H1 (cell line): ENCODE results near the gene APAF1. TPM values are rescaled to one million over a fixed set of nuclear protein-coding genes. Genes with fewer than 3 reads are reported as not detected.

Experiments
- CTCF ChIA-PET: fragments of 300-600 bp; sonication (Branson Sonifier 250); formaldehyde crosslinking; loops from one replicate; lab custom pipeline; 2021; ENCODE audit not compliant: partially characterized antibody; lab: Charles Lee
- POLR2A ChIA-PET: fragments of 300-600 bp; sonication (Branson Sonifier 250); formaldehyde crosslinking; loops from one replicate; lab custom pipeline; 2021; ENCODE audit warnings: inconsistent platforms; ENCODE audit not compliant: partially characterized antibody; lab: Charles Lee
- DNase-seq, 2 experiments: peaks; one replicate each; pipeline versions ENCODE4 v3.0.0 to v3.0.0-alpha.2; 2010 to 2022; ENCODE audit warnings: low spot score in 2 of 2, low read depth in 1 of 2, mixed read lengths in 1 of 2
- FAIRE-seq: peaks from 2 replicates; lab custom pipeline; 2011; peaks lifted over from hg19 to GRCh38; lab: Jason Lieb, UNC
- H2AFZ ChIP-seq: 2 replicates; pipeline ENCODE4 v1.8.1; 2012; ENCODE audit warnings: low read length, inconsistent platforms
- H2AK5ac ChIP-seq: 2 replicates; pipeline ENCODE4 v1.6.1; 2013; ENCODE audit warnings: low read depth, low read length
- H2BK120ac ChIP-seq: replicated peaks from 2 replicates; pipeline ENCODE3; 2013; ENCODE audit warnings: low read depth, low read length, inconsistent platforms
- H2BK12ac ChIP-seq: 2 replicates; pipeline ENCODE4 v1.6.1; 2013; ENCODE audit warnings: low read depth, low read length
- H2BK15ac ChIP-seq: 2 replicates; pipeline ENCODE4 v1.6.1; 2013; ENCODE audit warnings: low read length
- H2BK20ac ChIP-seq: 2 replicates; pipeline ENCODE4 v1.6.1; 2013; ENCODE audit warnings: low read length
- H2BK5ac ChIP-seq: 2 replicates; pipeline ENCODE4 v1.6.1; 2013; ENCODE audit warnings: low read depth, low read length
- H3K14ac ChIP-seq: 2 replicates; pipeline ENCODE4 v1.6.1; 2013; ENCODE audit warnings: inconsistent platforms; ENCODE audit not compliant: insufficient read length
- H3K18ac ChIP-seq: 2 replicates; pipeline ENCODE4 v1.6.1; 2013; ENCODE audit warnings: low read length; ENCODE audit errors: extremely low read depth
- H3K23ac ChIP-seq: 2 replicates; pipeline ENCODE4 v1.6.1; 2013; ENCODE audit warnings: inconsistent platforms; ENCODE audit not compliant: insufficient read length
- H3K23me2 ChIP-seq: 2 replicates; pipeline ENCODE4 v1.6.1; 2013; ENCODE audit warnings: low read depth, low read length
- H3K27ac ChIP-seq: 2 replicates; pipeline ENCODE4 v1.6.1; 2011; ENCODE audit warnings: low read depth, low read length, inconsistent platforms
- H3K27me3 ChIP-seq, 4 experiments: replicated peaks in 1 of 4; 1 replicate in 1 of 4; 2 replicates in 3 of 4; pipeline versions ENCODE4 v1.6.1 to v1.8.1; 2011 to 2013; ENCODE audit warnings: low read length in 3 of 4, mild to moderate bottlenecking in 3 of 4, inconsistent platforms in 2 of 4, mixed read lengths in 2 of 4, moderate library complexity in 1 of 4; ENCODE audit not compliant: control insufficient read depth in 3 of 4, insufficient read depth in 3 of 4; ENCODE audit errors: extremely low read depth in 1 of 4
- H3K36me3 ChIP-seq, 4 experiments: 2 replicates each; pipeline versions ENCODE4 v1.6.1 to v1.8.1; 2011 to 2013; ENCODE audit warnings: mild to moderate bottlenecking in 4 of 4, low read length in 3 of 4, moderate library complexity in 2 of 4, control low read depth in 1 of 4, inconsistent platforms in 1 of 4; ENCODE audit not compliant: insufficient read depth in 4 of 4, control insufficient read depth in 2 of 4
- H3K4ac ChIP-seq: replicated peaks from 2 replicates; pipeline ENCODE3; 2013; ENCODE audit warnings: low read length, low read depth, mixed read lengths, inconsistent platforms; ENCODE audit not compliant: insufficient read length
- H3K4me1 ChIP-seq, 4 experiments: replicated peaks in 1 of 4; 1 replicate in 1 of 4; 2 replicates in 3 of 4; pipeline versions ENCODE4 v1.6.1 to v1.8.1; 2011 to 2013; ENCODE audit warnings: low read length in 3 of 4, inconsistent platforms in 2 of 4, mixed read lengths in 1 of 4; ENCODE audit not compliant: insufficient read depth in 4 of 4, control insufficient read depth in 3 of 4
- H3K4me2 ChIP-seq, 2 experiments: 2 replicates each; pipeline versions ENCODE4 v1.6.1 to v1.8.1; 2011 to 2013; ENCODE audit warnings: low read depth in 2 of 2, low read length in 2 of 2, control low read depth in 1 of 2, inconsistent platforms in 1 of 2, mild to moderate bottlenecking in 1 of 2; ENCODE audit not compliant: insufficient read depth in 1 of 2
- H3K4me3 ChIP-seq, 4 experiments: fragments of 200-600, 300-600 bp in 1 of 4; sonication (generic), shearing (Covaris generic), sonication (Bioruptor Twin) in 1 of 4; 2 replicates each; pipeline versions ENCODE4 v1.5.1 to v1.8.1; 2011 to 2016; ENCODE audit warnings: low read length in 4 of 4, low read depth in 3 of 4, control low read depth in 2 of 4, inconsistent platforms in 2 of 4, mild to moderate bottlenecking in 2 of 4, mixed read lengths in 1 of 4, moderate library complexity in 1 of 4; ENCODE audit not compliant: insufficient read depth in 2 of 4; ENCODE audit errors: extremely low read depth in 1 of 4
- H3K56ac ChIP-seq: replicated peaks from 2 replicates; pipeline ENCODE3; 2013; ENCODE audit warnings: low read depth, mild to moderate bottlenecking, mixed read lengths, low read length, inconsistent platforms; ENCODE audit not compliant: insufficient read length
- H3K79me1 ChIP-seq: 2 replicates; pipeline ENCODE4 v1.6.1; 2013; ENCODE audit warnings: low read depth, low read length, control low read depth
- H3K79me2 ChIP-seq, 2 experiments: 2 replicates each; pipeline versions ENCODE4 v1.6.1 to v1.8.1; 2012 to 2013; ENCODE audit warnings: low read length in 2 of 2, mild to moderate bottlenecking in 2 of 2, inconsistent platforms in 1 of 2; ENCODE audit not compliant: insufficient read depth in 2 of 2, control insufficient read depth in 1 of 2
- H3K9ac ChIP-seq, 4 experiments: replicated peaks in 1 of 4; 1 replicate in 1 of 4; 2 replicates in 3 of 4; pipeline versions ENCODE4 v1.6.1 to v1.8.1; 2011 to 2013; ENCODE audit warnings: low read depth in 3 of 4, low read length in 3 of 4, control low read depth in 2 of 4, mild to moderate bottlenecking in 2 of 4, moderate library complexity in 2 of 4, inconsistent platforms in 1 of 4; ENCODE audit errors: extremely low read depth in 1 of 4
- H3K9me3 ChIP-seq, 2 experiments: 2 replicates each; pipeline versions ENCODE4 v1.6.1 to v1.8.1; 2012 to 2013; ENCODE audit warnings: mild to moderate bottlenecking in 2 of 2, moderate library complexity in 2 of 2, control low read depth in 1 of 2, inconsistent platforms in 1 of 2, low read depth in 1 of 2, low read length in 1 of 2, mixed read lengths in 1 of 2; ENCODE audit not compliant: insufficient read depth in 2 of 2
- H4K20me1 ChIP-seq, 2 experiments: replicated peaks in 1 of 2; 2 replicates each; pipeline versions ENCODE3 to v1.8.1; 2011 to 2013; ENCODE audit warnings: inconsistent platforms in 2 of 2, low read length in 2 of 2, mild to moderate bottlenecking in 1 of 2; ENCODE audit not compliant: insufficient read depth in 2 of 2, control insufficient read depth in 1 of 2
- H4K5ac ChIP-seq: 2 replicates; pipeline ENCODE4 v1.6.1; 2013; ENCODE audit warnings: low read length, low read depth, mixed read lengths, inconsistent platforms; ENCODE audit not compliant: insufficient read length
- H4K8ac ChIP-seq: 2 replicates; pipeline ENCODE4 v1.8.0; 2013; ENCODE audit warnings: mild to moderate bottlenecking, moderate library complexity, low read length, inconsistent platforms; ENCODE audit not compliant: insufficient read depth; ENCODE audit errors: extremely low read depth
- H4K91ac ChIP-seq: replicated peaks from 2 replicates; pipeline ENCODE3; 2013; ENCODE audit warnings: low read length, mixed read lengths, inconsistent platforms; ENCODE audit not compliant: insufficient read length
- EGR1 ChIP-seq: IDR thresholded peaks from 2 replicates; pipeline ENCODE4 v1.6.1; 2011; ENCODE audit warnings: low read depth, low read length, borderline replicate concordance
- EP300 ChIP-seq, 2 experiments: IDR thresholded peaks; 1 replicate in 1 of 2; 2 replicates in 1 of 2; pipeline ENCODE4 v1.6.1; 2011 to 2012; ENCODE audit warnings: low read depth in 2 of 2, low read length in 2 of 2, mild to moderate bottlenecking in 2 of 2, borderline replicate concordance in 1 of 2, inconsistent platforms in 1 of 2, moderate library complexity in 1 of 2
- FOSL1 ChIP-seq: IDR thresholded peaks from 2 replicates; pipeline ENCODE4 v1.6.1; 2011; ENCODE audit warnings: mild to moderate bottlenecking, low read depth, low read length, moderate library complexity; ENCODE audit not compliant: insufficient read depth
- GABPA ChIP-seq: IDR thresholded peaks from 2 replicates; pipeline ENCODE4 v1.6.1; 2011; ENCODE audit warnings: mild to moderate bottlenecking, low read length, moderate library complexity, borderline replicate concordance; ENCODE audit not compliant: insufficient read depth
- KDM5A ChIP-seq: fragments of 200-600 bp; IDR thresholded peaks from 2 replicates; pipeline ENCODE4 v1.7.1; 2012; ENCODE audit warnings: mild to moderate bottlenecking, low read length, inconsistent platforms, mixed read lengths
- MAX ChIP-seq: IDR thresholded peaks from 2 replicates; pipeline ENCODE4 v1.6.1; 2012; ENCODE audit warnings: inconsistent platforms
- NANOG ChIP-seq: IDR thresholded peaks from 2 replicates; pipeline ENCODE4 v1.6.1; 2011; ENCODE audit warnings: low read length, low read depth, mild to moderate bottlenecking, inconsistent platforms; ENCODE audit not compliant: insufficient read depth, poor library complexity, severe bottlenecking
- RXRA ChIP-seq: IDR thresholded peaks from 2 replicates; pipeline ENCODE4 v1.6.1; 2011; ENCODE audit warnings: low read depth, mild to moderate bottlenecking, low read length, moderate library complexity; ENCODE audit not compliant: insufficient read depth
- SAP30 ChIP-seq: fragments of 300-600 bp; sonication (generic); IDR thresholded peaks from 2 replicates; pipeline ENCODE4 v1.7.1; 2012; ENCODE audit warnings: low read length, moderate library complexity, mild to moderate bottlenecking, inconsistent platforms; ENCODE audit not compliant: insufficient read depth, insufficient replicate concordance
- SP1 ChIP-seq: IDR thresholded peaks from 2 replicates; pipeline ENCODE4 v1.6.1; 2011; ENCODE audit warnings: low read depth, low read length
- TAF1 ChIP-seq: IDR thresholded peaks from 2 replicates; pipeline ENCODE4 v1.6.1; 2011; ENCODE audit warnings: mild to moderate bottlenecking, low read depth, low read length
- WGBS, 2 experiments: shearing (Covaris generic) in 1 of 2; methylation state at CpG; one replicate each; pipeline versions ENCODE4 v1.1.6 to v1.1.7; 2013 to 2015; ENCODE audit warnings: low lambda C conversion rate in 2 of 2, mixed read lengths in 2 of 2, inconsistent platforms in 1 of 2, low coverage in 1 of 2, missing lambda C conversion rate in 1 of 2; ENCODE audit not compliant: insufficient replicate concordance in 2 of 2, insufficient coverage in 1 of 2, insufficient read length in 1 of 2; ENCODE audit errors: extremely low coverage in 1 of 2, missing lambda C conversion rate in 1 of 2; 5-methylcytosine and 5-hydroxymethylcytosine counted together
- polyA plus RNA-seq, 7 experiments: library from polyadenylated mRNA; depleted of rRNA in 3 of 7; stranded (reverse) in 5 of 7; unstranded in 2 of 7; fragments of >200 nt in 5 of 7; fragments of 200-250 nt in 2 of 7; gene quantifications; 1 replicate in 5 of 7; 2 replicates in 1 of 7; 4 replicates in 1 of 7; pipeline versions ENCODE4 v1.2.1 to v1.2.3, GENCODE V29; 2011 to 2013; ENCODE audit warnings: missing spikeins in 2 of 7, mixed read lengths in 2 of 7
- total RNA-seq: library from RNA; stranded (reverse); fragmentation: NEBNext Ultra II Directional; extraction: Animal tissue kit (Norgen Biotek cat#: 25700); gene quantifications from 2 replicates; pipeline ENCODE4 v1.2.1, GENCODE V29; 2021

APAF1 gene
- total and polyA plus RNA-seq, 2 of the 8 experiments (the other 6 are each of a cell fraction or from before 2014, with no cell fraction given) = 4.7 to 22.6 TPM

DNA sequence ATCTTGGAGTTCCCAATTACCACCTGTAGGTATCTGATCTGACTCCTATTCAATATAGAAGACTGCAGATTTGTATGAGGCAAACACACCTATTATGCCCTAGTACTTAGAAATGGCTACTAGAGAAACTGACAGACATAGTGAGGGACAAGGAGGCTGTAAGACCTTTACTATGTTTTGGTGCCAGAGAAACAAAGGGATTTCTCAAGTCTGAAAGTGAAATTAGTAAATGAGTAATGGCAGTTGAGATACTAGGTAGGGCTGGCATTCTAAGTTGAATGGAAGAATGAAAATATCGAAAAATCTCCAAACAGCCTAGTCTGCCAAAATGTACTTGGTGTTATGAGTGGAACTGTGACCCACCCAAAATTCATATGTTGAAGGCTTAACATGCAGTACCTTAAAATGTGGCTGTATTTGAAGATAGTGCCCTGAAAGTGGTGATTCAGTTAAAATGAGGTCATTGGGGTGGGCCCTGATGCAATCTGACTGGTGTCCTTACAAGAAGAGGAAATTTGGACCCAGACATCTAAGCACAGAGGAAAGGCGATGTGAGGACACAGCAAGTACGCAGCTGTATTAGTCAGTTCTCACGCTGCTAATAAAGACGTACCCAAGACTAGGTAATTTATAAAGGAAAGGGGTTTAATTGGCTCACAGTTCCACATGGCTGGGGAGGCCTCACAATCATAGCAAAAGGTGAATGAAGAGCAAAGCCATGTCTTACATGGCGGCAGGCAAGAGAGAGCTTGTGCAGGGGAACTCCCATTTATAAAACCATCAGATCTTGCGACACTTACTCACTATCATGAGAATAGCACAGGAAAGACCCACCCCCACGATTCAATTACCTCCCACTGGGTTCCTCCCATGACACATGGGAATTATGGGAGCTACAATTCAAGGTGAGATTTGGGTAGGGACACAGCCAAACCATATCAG, 127.0 kb downstream of the APAF1 start:
- H4K8ac ChIP-seq = no peak overlapping the region
- no peak overlapping the region for H3K56ac ChIP-seq
- 0 out of 4 replicates have a peak, but pooled peaks cover 0 to 6% of the 10 kb centered on the region in 2 experiments for H3K9me3 ChIP-seq
- H2AFZ ChIP-seq = no peak overlapping the region
- no peaks in the 10 kb centered on the region for H3K23me2 ChIP-seq
- no peak overlapping the region for H3K14ac ChIP-seq
- POLR2A ChIA-PET = no interaction called here
- no peak overlapping the region for H3K23ac ChIP-seq
- H2BK20ac ChIP-seq = no peak overlapping the region
- H3K4ac ChIP-seq = no peak overlapping the region
- no peak overlapping the region for H3K4me2 ChIP-seq
- 88% methylated on average over 8 of the region's 8 CpGs; no CpG with 5 or more reads in 1 of the 2 experiments for WGBS, 2 experiments
- no peak overlapping the region for H2AK5ac ChIP-seq
- CTCF ChIA-PET = interaction anchor here (1.1 to 1.3 kb wide), 3 partner anchors 8 to 168 kb away, joined by 3 to 4 read pairs (median 3); no protein-coding TSS in a partner anchor
- no peak overlapping the region for H4K5ac ChIP-seq
- no peak for FAIRE-seq
- no peak overlapping the region for H3K9ac ChIP-seq
- no peak overlapping the region for H3K18ac ChIP-seq
- H4K20me1 ChIP-seq = no peaks in the 10 kb centered on the region
- no peak overlapping the region for H4K91ac ChIP-seq
- H3K79me1 ChIP-seq = no peaks in the 10 kb centered on the region
- DNase-seq = no peak
- H2BK120ac ChIP-seq = no peak overlapping the region
- no peaks in the 10 kb centered on the region; a peak in 1 of 8 replicates for H3K36me3 ChIP-seq
- H2BK12ac ChIP-seq = no peak overlapping the region
- H3K79me2 ChIP-seq = no peaks in the 10 kb centered on the region
- H3K27me3 ChIP-seq = no peaks in the 10 kb centered on the region
- H3K27ac ChIP-seq = no peak overlapping the region
- no peak overlapping the region for H3K4me3 ChIP-seq
- no peaks in the 10 kb centered on the region for H3K4me1 ChIP-seq
- no peak overlapping the region for H2BK15ac ChIP-seq
- no peak overlapping the region for H2BK5ac ChIP-seq
- TF ChIP-seq NANOG (no peak), KDM5A (no peak), SAP30 (no peak), TAF1 (no peak), RXRA (no peak), SP1 (no peak), EGR1 (no peak), EP300 (IDR thresholded peaks at IDR 0.05; ENCODE audit: borderline replicate concordance in 1 of 2, low read depth in 2 of 2, low read length in 2 of 2) (no peak), MAX (no peak), FOSL1 (no peak), GABPA (no peak)
